ENCODE measurements around the gene TRIP11. TPM values are rescaled to one million over a fixed set of nuclear protein-coding genes. Genes with fewer than 3 reads are reported as not detected.

TRIP11 gene
- 26.5 and 50.4 TPM in 2 replicates for total RNA-seq
- polyA plus RNA-seq, result 20.6 and 28.6 TPM in 2 replicates
- 17.5 and 26.5 TPM in 2 replicates for polyA plus RNA-seq (2012)
- 19.0 and 75.4 TPM in 2 replicates for polyA minus RNA-seq (ENCODE audit: low replicate concordance)

DNA sequence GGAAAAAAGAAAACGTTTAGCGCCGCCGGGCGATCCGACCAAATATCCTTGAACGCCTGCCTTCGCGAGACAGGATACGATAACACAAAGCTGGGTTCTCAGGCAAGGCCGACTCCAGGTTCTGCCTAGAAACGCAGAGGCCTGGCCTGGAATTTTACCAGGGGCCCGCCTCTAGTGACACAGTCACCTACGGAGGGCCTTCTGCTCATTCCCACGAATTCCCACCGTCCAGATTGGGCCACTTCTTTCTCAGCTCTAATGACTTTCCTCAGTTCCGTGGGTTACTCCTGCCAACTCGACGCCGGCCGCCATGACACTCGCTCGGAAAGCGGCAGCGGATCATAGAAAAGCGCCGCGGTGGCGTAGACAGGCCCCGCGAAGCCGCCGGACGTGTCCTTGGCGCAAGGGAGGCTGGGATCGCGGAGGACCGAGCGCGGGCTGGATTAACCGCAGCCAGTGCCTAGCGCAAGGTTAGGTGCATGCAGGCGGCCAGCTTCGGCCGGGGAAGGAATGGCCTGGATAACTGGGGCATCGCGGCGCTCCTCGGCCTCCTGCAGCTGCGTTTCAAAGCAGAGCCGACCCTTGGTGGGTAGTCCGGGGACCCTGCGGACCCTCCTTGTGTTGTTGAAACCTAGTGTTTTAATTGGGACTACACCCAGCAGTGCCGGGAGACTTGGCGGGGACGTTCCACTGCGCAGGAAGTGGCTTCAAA is at the start of gene TRIP11:
TSS of gene TRIP11 (minus strand) at position 341 of the 712 bp plus-strand sequence. CDS start 374 bp downstream, outside the sequence.
- Histone ChIP-seq H3K27me3 (ENCODE audit: control insufficient read depth, insufficient read depth, low read length) (no peaks in the 10 kb centered on the region), H2AFZ (ENCODE audit: low read length) (peak within 1 kb of the TSS; percentile 87), H4K20me1 (ENCODE audit: control insufficient read depth, extremely low read depth, insufficient read depth, low read length) (no peaks in the 10 kb centered on the region), H3K9me3 (ENCODE audit: control insufficient read depth, insufficient read depth, low read depth, low read length) (no peaks in the 10 kb centered on the region), H3K27ac (ENCODE audit: insufficient read depth, low read length) (peak within 1 kb of the TSS; percentile 99), H3K4me2 (ENCODE audit: extremely low read depth, insufficient read depth, low read length) (peak within 1 kb of the TSS; percentile 99), H3K4me3 (replicated peaks in 1 of 4; ENCODE audit: control extremely low read depth in 1 of 4, insufficient read depth in 1 of 4, low read depth in 3 of 4, low read length in 4 of 4) (peak within 1 kb of the TSS; percentile 63 to 98 (median 84)), H3K9ac (ENCODE audit: insufficient read depth, low read length) (peak within 1 kb of the TSS; percentile 98), H3K79me2 (ENCODE audit: control insufficient read depth, insufficient read depth, low read length) (peaks cover 44% of the 10 kb centered on the region), H3K4me1 (ENCODE audit: control insufficient read depth, extremely low read depth, insufficient read depth, low read length) (peaks cover 2% of the 10 kb centered on the region), H3K36me3 (ENCODE audit: control insufficient read depth, insufficient read depth, low read length) (peaks cover 2% of the 10 kb centered on the region)
- peak; percentile 94 for DNase-seq (ENCODE audit: low read depth in 2 of 2)
- TF ChIP-seq EZH2 (IDR thresholded peaks at IDR 0.05; ENCODE audit: low read length, missing control alignments), result no peak
- TF ChIP-seq, protein P1, sequence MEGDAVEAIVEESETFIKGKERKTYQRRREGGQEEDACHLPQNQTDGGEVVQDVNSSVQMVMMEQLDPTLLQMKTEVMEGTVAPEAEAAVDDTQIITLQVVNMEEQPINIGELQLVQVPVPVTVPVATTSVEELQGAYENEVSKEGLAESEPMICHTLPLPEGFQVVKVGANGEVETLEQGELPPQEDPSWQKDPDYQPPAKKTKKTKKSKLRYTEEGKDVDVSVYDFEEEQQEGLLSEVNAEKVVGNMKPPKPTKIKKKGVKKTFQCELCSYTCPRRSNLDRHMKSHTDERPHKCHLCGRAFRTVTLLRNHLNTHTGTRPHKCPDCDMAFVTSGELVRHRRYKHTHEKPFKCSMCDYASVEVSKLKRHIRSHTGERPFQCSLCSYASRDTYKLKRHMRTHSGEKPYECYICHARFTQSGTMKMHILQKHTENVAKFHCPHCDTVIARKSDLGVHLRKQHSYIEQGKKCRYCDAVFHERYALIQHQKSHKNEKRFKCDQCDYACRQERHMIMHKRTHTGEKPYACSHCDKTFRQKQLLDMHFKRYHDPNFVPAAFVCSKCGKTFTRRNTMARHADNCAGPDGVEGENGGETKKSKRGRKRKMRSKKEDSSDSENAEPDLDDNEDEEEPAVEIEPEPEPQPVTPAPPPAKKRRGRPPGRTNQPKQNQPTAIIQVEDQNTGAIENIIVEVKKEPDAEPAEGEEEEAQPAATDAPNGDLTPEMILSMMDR (conservative IDR thresholded peaks at IDR 0.05 in 1 of 2, IDR thresholded peaks at IDR 0.05 in 1 of 2; ENCODE audit: low read depth in 1 of 2, low read length in 2 of 2), result no peak

DNA sequence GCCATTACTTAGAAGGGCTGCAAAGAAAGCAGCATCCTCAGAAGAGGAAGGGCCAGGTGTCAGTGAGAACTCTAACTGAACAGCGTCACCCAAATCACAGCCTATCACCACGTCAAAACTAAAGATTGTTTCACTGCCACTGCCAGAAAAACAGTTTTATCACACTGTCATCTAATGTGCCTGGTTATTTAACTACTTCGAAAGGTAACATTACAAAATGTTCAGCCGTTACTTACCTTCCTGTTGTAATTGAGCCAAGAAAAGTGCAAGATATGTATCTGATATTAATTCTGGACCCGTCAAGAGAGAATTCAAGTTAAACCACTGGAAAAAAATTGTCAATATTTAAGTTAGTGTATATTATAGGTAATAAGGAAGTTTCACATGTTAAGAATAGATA is 48.6 kb upstream of the TRIP11 start:
- H3K79me2 ChIP-seq (ENCODE audit: control insufficient read depth, insufficient read depth, low read length), result no peaks in the 10 kb centered on the region
- DNase-seq (ENCODE audit: low read depth in 2 of 2), result no peak
- peaks cover 1% of the 10 kb centered on the region for H3K36me3 ChIP-seq (ENCODE audit: control insufficient read depth, insufficient read depth, low read length)
- H3K4me3 ChIP-seq (replicated peaks in 1 of 4; ENCODE audit: control extremely low read depth in 1 of 4, insufficient read depth in 1 of 4, low read depth in 3 of 4, low read length in 4 of 4), result no peak overlapping the region
- H2AFZ ChIP-seq (ENCODE audit: low read length), result no peak overlapping the region
- H4K20me1 ChIP-seq (ENCODE audit: control insufficient read depth, extremely low read depth, insufficient read depth, low read length), result no peaks in the 10 kb centered on the region
- H3K4me1 ChIP-seq (ENCODE audit: control insufficient read depth, extremely low read depth, insufficient read depth, low read length), result no peaks in the 10 kb centered on the region
- TF ChIP-seq, protein P1 (conservative IDR thresholded peaks at IDR 0.05 in 1 of 2, IDR thresholded peaks at IDR 0.05 in 1 of 2; ENCODE audit: low read depth in 1 of 2, low read length in 2 of 2), result no peak
- no peak for TF ChIP-seq EZH2 (IDR thresholded peaks at IDR 0.05; ENCODE audit: low read length, missing control alignments)
- H3K27me3 ChIP-seq (ENCODE audit: control insufficient read depth, insufficient read depth, low read length), result no peaks in the 10 kb centered on the region
- no peak overlapping the region for H3K4me2 ChIP-seq (ENCODE audit: extremely low read depth, insufficient read depth, low read length)
- H3K9ac ChIP-seq (ENCODE audit: insufficient read depth, low read length), result no peak overlapping the region
- no peak overlapping the region for H3K27ac ChIP-seq (ENCODE audit: insufficient read depth, low read length)
- no peaks in the 10 kb centered on the region for H3K9me3 ChIP-seq (ENCODE audit: control insufficient read depth, insufficient read depth, low read depth, low read length)

DNA sequence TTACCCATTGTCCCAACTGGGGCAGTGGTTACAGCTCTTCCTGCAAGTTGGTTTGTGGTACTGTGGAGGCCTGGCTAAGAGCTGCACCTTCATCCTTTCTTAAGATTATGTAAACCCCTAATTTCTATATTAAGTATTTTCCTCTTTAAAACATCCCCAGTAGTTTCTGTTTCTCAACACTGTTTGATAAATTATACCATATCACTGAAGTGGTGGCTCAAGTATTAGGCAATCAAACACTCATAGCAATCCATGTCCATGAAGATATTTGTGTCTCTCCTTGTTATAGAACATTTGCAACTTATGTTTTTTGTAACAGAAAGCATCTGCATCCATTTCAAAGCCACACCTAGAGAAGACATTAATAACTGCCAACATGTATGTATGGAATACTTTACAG is 34.7 kb upstream of the TRIP11 start:
- H3K9me3 ChIP-seq (ENCODE audit: control insufficient read depth, insufficient read depth, low read depth, low read length), result no peaks in the 10 kb centered on the region
- DNase-seq (ENCODE audit: low read depth in 2 of 2), result peak in 1 of 2 donors; percentile 29
- no peaks in the 10 kb centered on the region for H3K27me3 ChIP-seq (ENCODE audit: control insufficient read depth, insufficient read depth, low read length)
- H3K4me3 ChIP-seq (replicated peaks in 1 of 4; ENCODE audit: control extremely low read depth in 1 of 4, insufficient read depth in 1 of 4, low read depth in 3 of 4, low read length in 4 of 4), result no peak overlapping the region
- H3K9ac ChIP-seq (ENCODE audit: insufficient read depth, low read length), result no peak overlapping the region
- H2AFZ ChIP-seq (ENCODE audit: low read length), result no peak overlapping the region
- no peak overlapping the region for H3K27ac ChIP-seq (ENCODE audit: insufficient read depth, low read length)
- H4K20me1 ChIP-seq (ENCODE audit: control insufficient read depth, extremely low read depth, insufficient read depth, low read length), result no peaks in the 10 kb centered on the region
- H3K79me2 ChIP-seq (ENCODE audit: control insufficient read depth, insufficient read depth, low read length), result no peaks in the 10 kb centered on the region
- H3K4me2 ChIP-seq (ENCODE audit: extremely low read depth, insufficient read depth, low read length), result no peak overlapping the region
- no peaks in the 10 kb centered on the region for H3K36me3 ChIP-seq (ENCODE audit: control insufficient read depth, insufficient read depth, low read length)
- TF ChIP-seq EZH2 (IDR thresholded peaks at IDR 0.05; ENCODE audit: low read length, missing control alignments), result no peak
- TF ChIP-seq, protein P1 (conservative IDR thresholded peaks at IDR 0.05 in 1 of 2, IDR thresholded peaks at IDR 0.05 in 1 of 2; ENCODE audit: low read depth in 1 of 2, low read length in 2 of 2), result no peak
- H3K4me1 ChIP-seq (ENCODE audit: control insufficient read depth, extremely low read depth, insufficient read depth, low read length), result no peaks in the 10 kb centered on the region

All from fibroblast of lung (primary cell).